BE2C (cell line): ENCODE measurements around the gene LGSN.

Experiments
- DNase-seq: peaks from one replicate; pipeline ENCODE4 v3.0.0-alpha.2; 2020
- H3K27me3 ChIP-seq: fragments of 250-450 bp; sonication (Bioruptor Pico); 2 replicates; pipeline ENCODE4 v1.5.1; 2020; ENCODE audit warnings: mild to moderate bottlenecking
- H3K36me3 ChIP-seq: fragments of 250-450 bp; sonication (Bioruptor Pico); 2 replicates; pipeline ENCODE4 v1.5.1; 2020; ENCODE audit warnings: mild to moderate bottlenecking
- H3K4me1 ChIP-seq: fragments of 250-450 bp; sonication (Bioruptor Pico); 2 replicates; pipeline ENCODE4 v1.5.1; 2020
- H3K4me3 ChIP-seq: 2 replicates; pipeline ENCODE4 v1.5.1; 2011; ENCODE audit warnings: low read depth, low read length
- H3K9me3 ChIP-seq: fragments of 250-450 bp; sonication (Bioruptor Pico); 2 replicates; pipeline ENCODE4 v1.5.1; 2020
- CTCF ChIP-seq: IDR thresholded peaks from 2 replicates; pipeline ENCODE4 v1.5.1; 2012; ENCODE audit warnings: mild to moderate bottlenecking, low read depth, low read length

LGSN gene

GRCh38 chr6:63267046-63267445 lies 52.7 kb downstream of the LGSN start:
- no peak overlapping the region for H3K4me3 ChIP-seq
- H3K9me3 ChIP-seq = no peaks in the 10 kb centered on the region
- no peaks in the 10 kb centered on the region for H3K27me3 ChIP-seq
- TF ChIP-seq CTCF = no peak
- no peaks in the 10 kb centered on the region for H3K4me1 ChIP-seq
- no peaks in the 10 kb centered on the region for H3K36me3 ChIP-seq
- no peak for DNase-seq

- TF ChIP-seq CTCF = no peak
- DNase-seq = no peak
- no peaks in the 10 kb centered on the region for H3K4me1 ChIP-seq
Observed at GRCh38 chr6:63263444-63263843, 56.3 kb downstream of the LGSN start.

GRCh38 chr6:63261820-63262219 lies 58.0 kb downstream of the LGSN start:
- Histone ChIP-seq H3K9me3 (no peaks in the 10 kb centered on the region), H3K4me3 (no peak overlapping the region), H3K27me3 (no peaks in the 10 kb centered on the region), H3K4me1 (no peaks in the 10 kb centered on the region), H3K36me3 (no peaks in the 10 kb centered on the region)
- no peak for TF ChIP-seq CTCF
- DNase-seq = no peak

More at GRCh38 chr6:63263444-63263843, 56.3 kb downstream of the LGSN start:
- Histone ChIP-seq H3K27me3 (no peaks in the 10 kb centered on the region), H3K4me3 (no peak overlapping the region), H3K36me3 (no peaks in the 10 kb centered on the region), H3K9me3 (no peaks in the 10 kb centered on the region)

- Histone ChIP-seq H3K36me3 (no peaks in the 10 kb centered on the region), H3K9me3 (no peaks in the 10 kb centered on the region), H3K27me3 (no peaks in the 10 kb centered on the region), H3K4me3 (no peak overlapping the region), H3K4me1 (no peaks in the 10 kb centered on the region)
- DNase-seq = no peak
- no peak for TF ChIP-seq CTCF
Observed at GRCh38 chr6:63259153-63259552, 60.6 kb downstream of the LGSN start.

- H3K36me3 ChIP-seq = no peaks in the 10 kb centered on the region
- no peak for DNase-seq
- TF ChIP-seq CTCF = no peak
- H3K27me3 ChIP-seq = no peaks in the 10 kb centered on the region
- no peak overlapping the region for H3K4me3 ChIP-seq
- no peaks in the 10 kb centered on the region for H3K4me1 ChIP-seq
- no peaks in the 10 kb centered on the region for H3K9me3 ChIP-seq
Observed at GRCh38 chr6:63249875-63250482, 69.8 kb downstream of the LGSN start.

- no peaks in the 10 kb centered on the region for H3K4me1 ChIP-seq
- no peak for TF ChIP-seq CTCF
- no peaks in the 10 kb centered on the region for H3K9me3 ChIP-seq
- H3K4me3 ChIP-seq = no peak overlapping the region
- H3K27me3 ChIP-seq = no peaks in the 10 kb centered on the region
- no peak for DNase-seq
- no peaks in the 10 kb centered on the region for H3K36me3 ChIP-seq
Observed at GRCh38 chr6:63246581-63246980, 73.2 kb downstream of the LGSN start.
